ENCODE results near the gene NDEL1.

- TF ChIP-seq RAD21 (IDR thresholded peaks at IDR 0.05; ENCODE audit: low read depth): no peak
- TF ChIP-seq NFIC (IDR thresholded peaks at IDR 0.05): no peak
- no peak for TF ChIP-seq REST (IDR thresholded peaks at IDR 0.05; ENCODE audit: low read depth)
- TF ChIP-seq FOXM1 (IDR thresholded peaks at IDR 0.05; ENCODE audit: borderline replicate concordance, low read depth): no peak
- no peak for TF ChIP-seq CEBPB (IDR thresholded peaks at IDR 0.05)
- TF ChIP-seq CREB1 (IDR thresholded peaks at IDR 0.05; ENCODE audit: low read depth): no peak
- TF ChIP-seq MAX (IDR thresholded peaks at IDR 0.05): no peak
- TF ChIP-seq TAF1 (IDR thresholded peaks at IDR 0.05; ENCODE audit: low read depth): no peak
- TF ChIP-seq USF1 (IDR thresholded peaks at IDR 0.05): no peak
- TF ChIP-seq TEAD4 (IDR thresholded peaks at IDR 0.05): no peak
- TF ChIP-seq ZBTB7A (IDR thresholded peaks at IDR 0.05; ENCODE audit: low read depth): no peak
Measured at GRCh38 chr17:8430966-8431365, 4.7 kb upstream of the NDEL1 start.

Measured in Ishikawa (cell line).